Stimulated activated CD4-positive, alpha-beta T cell treated with anti-CD3 and anti-CD28 coated beads, Interleukin-1b, Interleukin-23, amount 100 ng/mL, for 4 hours (primary cell): ENCODE measurements around the gene STRA8.

Experiments
- DNase-seq, 2 donors: peaks; one replicate each; pipeline ENCODE4 v3.0.0-alpha.2; 2020; ENCODE audit warnings: low read depth in 2 of 2

STRA8 gene, protein sequence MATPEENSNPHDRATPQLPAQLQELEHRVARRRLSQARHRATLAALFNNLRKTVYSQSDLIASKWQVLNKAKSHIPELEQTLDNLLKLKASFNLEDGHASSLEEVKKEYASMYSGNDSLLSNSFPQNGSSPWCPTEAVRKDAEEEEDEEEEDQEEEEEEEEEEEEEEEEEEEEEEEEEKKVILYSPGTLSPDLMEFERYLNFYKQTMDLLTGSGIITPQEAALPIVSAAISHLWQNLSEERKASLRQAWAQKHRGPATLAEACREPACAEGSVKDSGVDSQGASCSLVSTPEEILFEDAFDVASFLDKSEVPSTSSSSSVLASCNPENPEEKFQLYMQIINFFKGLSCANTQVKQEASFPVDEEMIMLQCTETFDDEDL

DNA sequence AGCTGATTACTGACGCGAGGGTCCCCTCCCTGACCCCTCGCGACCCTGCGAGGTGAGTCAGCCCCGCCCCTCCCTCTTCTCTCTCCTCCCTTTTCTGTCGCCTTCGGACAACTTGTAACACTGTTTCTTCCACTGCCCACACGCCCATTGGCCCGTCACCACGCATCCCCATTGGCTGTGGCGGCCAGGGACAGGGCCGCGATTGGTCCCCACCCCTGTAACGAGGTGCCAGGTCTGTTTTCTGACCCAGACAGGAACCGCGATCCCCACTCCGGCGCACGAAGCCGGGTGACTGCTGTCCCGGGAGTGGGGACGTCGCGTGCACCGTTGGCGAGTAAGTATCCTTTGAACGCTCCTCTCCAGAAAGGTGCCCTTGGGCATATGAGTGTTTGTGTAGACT, at the start of gene STRA8:
Gene STRA8, plus strand, starts transcription at position 269 of the 400 bp plus-strand sequence. CDS start 6,687 bp downstream, outside the sequence.
- DNase-seq: no peak

DNA sequence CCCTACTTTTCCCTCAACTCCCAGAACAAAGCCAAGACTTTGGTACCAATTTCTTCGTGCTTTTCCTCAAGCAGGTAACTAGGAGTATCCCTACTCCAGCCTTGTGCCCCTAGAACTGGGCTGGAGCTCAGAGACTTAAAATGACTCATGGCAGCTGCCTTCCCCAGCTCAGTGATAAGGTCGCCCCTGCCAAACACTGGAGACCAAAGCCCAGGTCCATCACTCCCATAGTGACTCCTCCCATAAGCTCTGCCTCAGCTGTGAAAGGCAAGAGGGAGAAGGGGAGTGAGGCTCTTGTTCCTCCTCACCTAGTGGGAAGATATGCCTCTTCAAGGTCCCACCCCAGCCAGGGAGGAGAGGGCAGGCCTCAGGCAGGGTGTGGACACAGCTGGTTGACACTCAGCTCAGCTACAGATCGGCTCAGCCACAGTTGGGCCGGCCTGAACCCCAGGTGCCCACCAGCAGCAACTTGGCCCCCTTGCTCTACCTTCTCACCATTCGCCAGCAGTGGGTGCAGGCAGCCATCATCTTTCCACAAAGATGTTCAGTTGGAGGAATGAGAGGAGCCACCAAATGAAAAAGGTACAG, 49.3 kb upstream of the STRA8 start:
- DNase-seq: no peak

DNA sequence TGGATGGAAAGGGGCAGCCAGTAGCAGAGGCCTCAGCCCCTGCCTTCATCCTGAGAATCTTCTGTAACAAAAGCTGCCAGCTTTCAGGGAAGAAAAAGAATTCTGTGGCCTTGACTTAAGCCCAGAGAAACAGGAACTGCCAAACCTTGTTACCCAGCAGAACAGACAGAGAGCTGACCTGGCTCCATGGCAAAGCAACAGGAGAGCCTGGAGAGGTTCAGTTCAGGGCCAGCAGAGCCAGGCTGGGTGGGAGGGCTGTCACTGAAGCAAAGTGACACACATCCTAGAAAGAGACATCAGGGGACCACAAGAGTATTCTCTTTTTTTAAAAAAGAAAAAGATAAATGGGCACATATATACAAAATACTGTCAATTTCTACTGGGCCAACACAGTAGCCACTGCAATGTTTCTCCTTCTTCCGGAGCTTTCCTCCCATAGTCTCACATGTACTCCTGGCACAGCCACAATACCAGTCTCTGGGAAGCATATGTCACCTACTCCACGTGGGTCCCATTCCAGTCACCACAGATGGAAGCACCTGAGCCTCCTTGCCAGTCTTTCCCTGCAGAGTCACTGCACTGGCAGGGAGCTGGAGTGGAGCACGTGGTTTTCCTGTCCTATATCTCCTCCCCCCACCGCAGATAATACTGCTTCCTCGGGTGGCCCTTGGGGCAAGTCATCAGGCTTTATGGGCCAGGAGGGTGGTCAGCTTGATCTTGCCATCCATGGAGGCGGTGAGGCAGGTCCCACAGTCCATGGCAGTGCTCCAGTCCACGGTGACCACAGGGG, 48.0 kb upstream of the STRA8 start:
- no peak for DNase-seq

DNA sequence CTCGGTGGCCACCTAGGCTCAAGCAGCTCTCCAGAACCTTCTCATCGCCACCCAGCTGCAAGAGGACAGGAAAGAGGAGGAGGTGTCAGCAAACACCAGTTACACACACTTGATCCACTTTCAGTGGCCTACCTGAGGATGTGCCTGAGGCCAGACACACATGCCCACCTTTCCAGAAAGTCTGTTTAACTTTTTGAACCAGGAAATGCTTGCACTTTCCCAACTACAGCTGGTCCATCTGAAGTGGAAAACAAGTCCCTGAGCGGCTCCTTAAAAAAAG, 47.4 kb upstream of the STRA8 start:
- DNase-seq: no peak

DNA sequence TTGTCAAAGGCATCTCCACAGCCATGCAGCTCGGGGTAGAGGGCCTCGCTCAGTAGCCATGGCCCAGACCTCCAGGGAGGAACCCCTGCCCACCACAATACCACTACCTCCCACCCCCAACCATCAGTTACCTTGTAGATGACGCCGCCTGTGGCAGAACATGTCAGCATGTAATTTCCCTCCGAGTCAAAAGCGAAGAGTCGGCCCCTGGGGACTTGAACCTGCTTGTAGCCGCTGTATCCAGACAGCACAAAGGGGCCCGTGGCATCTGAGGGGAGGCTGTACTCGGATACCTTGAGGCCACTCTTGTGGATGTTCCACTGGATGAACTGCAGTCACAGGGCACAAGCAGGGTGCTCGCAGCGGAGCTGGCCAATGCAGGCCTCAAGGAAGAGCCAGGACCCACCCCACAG, 46.8 kb upstream of the STRA8 start:
- DNase-seq: no peak

DNA sequence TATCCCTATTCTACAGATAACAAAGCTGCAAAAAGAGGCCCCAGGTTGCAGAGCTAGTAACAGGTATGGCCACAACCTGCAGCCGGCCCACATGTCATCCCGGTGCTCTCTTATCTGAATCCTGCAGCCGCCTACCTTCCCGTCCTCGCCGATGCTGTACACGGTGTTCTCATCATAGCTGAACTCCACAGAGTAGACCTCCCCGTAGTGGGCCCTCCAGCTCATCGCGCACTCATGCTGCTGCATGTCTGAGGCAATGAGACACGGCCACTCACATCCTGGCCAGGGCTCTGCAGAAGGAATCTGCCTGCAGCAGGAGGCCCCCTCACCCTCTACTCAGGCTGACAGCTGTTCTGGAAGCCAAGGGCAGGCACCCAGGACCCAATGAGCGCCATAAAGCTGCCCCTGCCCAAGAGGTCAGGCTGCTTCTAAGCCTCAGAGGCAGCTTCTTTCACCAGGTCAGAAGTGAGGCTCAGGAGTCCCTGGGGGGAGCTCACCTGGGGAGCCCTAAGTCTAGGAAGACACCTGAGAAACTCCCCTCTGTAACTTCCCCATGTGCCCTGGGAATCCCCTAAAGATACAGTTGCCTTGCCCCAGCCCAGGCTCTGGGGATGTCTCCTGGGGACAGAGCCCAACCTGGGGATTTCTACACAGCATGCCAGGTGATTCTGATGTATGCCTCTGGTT, 45.2 kb upstream of the STRA8 start:
- no peak for DNase-seq

DNA sequence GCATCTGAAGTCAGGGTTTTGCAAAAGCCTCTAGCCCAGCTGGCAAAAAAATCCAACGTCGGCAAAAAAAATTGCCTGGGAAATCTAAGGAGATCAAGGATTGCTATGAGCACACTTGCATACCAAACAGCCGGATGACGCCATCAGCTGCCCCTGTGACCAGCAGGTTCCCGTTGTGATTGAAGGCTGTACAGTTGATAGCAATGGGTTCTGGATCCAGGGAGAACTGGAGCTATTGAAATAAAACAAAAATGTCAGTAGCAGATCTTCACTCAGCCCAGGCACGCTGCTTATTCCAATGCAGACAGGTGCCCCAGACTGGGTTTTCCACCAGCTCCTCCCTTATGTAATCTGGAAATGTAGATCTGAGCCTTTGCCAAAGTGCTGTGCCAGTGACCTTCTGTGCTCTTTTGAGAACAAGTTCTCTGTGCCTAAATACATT, 44.4 kb upstream of the STRA8 start:
- DNase-seq: no peak

DNA sequence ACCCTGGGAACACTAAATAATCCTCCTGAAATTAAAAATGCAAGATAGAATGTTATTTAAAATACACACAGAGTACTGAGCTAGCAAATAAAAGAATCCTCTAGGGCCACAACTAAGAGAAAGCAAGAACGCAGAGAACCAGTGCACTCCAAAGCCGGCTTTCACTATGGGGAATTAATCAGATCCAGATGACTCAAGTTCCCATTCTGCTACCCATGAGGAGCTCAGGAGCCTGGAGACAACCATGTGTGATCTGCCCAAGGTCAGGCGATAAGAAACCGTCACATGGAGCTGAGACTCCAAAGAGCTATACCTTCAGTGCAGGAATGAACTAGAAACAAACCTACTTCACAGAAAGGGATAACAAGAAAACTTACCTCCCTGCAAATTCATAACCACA, 43.7 kb upstream of the STRA8 start:
- no peak for DNase-seq

DNA sequence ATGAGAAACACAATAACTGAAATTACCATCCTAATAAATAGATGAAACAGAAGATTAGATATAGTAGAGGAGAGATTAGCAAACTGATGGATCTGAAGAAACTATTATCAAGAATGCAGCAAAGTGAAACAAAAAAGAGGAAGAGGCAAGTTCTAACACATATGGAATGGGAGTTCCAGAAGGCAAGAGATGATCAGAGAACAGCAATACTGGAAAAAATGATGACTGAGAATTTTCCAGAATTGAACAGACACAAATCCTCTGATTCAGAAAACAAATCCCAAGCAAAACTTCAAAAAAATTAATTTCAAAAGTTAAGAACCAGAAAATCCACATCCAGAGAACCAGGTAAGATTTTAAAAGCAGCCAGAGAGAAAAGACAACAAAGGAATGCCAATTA, 42.9 kb upstream of the STRA8 start:
- DNase-seq: no peak

DNA sequence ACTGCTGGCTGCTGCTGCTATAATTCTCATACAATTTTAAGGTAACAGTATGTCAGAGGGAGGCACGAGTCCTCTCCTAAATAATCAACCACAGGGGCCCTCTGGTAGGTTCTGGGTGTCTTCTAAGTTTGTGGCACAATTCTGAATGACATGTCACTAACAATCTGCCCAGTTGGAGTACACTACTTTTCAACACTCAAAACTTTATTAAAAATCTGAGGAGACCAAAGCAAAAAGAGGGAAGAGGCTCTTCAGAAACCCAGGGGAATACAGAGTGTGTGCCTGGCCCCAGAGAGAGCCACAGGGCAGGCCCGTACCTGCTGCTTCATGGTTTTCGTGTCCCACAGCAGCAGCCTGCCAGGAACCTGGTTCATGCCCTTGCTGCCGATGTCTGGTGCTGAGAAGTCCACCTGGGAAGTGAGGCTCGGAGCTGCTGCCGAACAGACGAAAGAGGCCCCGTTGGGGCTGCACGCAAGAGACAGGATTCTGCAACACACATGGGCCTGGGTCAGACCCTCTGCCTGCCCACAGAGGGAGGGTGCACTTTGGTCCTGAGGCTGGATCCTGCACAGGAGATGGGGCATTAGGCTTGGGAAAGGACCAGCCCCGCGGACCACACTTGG, 40.6 kb upstream of the STRA8 start:
- DNase-seq: no peak

DNA sequence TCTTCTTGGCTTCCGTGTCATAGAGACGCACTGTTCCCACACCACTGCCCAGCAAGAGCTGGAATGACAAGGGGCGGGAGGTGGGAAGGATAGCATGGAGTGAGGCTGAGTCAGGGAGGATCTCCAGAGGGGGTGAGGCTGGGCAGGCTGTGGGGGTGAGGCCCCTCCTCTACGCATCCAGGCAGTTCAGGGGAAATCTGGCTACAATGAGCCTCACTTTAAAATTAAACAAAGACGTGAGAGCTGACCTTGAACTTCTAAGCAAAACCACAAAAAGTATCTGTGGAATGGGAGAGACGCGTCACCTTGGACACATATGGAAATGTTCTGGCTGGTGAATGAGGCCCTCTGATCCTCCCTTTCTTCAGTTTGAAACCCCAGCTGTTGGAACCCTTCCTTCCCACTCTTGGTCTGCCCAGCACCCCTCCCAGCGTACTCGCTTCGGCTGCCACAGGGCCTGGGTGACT, 40.0 kb upstream of the STRA8 start:
- DNase-seq: no peak

DNA sequence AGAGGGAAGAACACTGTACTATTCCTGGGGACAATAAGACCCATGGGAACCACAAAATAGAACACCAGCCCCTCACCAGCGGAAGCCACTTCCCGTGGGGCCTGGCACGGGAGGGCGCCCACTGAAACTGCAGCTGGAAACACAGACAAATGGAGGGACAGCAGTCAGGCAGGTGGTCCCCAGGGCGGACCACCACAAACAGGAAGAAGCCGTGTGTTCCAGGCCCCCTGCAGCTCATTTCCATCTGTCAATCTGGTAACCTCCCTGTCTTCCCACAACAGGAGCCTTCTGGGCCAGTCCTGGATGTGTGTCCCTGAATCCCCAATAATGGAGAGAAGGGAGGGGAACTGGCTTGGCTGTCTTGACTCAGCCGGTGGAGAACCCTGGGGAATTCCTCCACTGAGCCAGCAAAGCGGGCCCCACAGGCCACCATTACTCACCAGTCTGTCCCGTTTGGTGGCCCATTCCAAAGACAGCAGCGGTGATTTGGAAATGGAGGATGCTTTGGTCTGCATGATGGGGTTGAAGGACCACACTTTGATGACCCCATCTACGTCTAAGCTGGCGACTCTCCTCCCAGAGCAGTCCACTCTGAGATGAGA, 39.0 kb upstream of the STRA8 start:
- DNase-seq: no peak

DNA sequence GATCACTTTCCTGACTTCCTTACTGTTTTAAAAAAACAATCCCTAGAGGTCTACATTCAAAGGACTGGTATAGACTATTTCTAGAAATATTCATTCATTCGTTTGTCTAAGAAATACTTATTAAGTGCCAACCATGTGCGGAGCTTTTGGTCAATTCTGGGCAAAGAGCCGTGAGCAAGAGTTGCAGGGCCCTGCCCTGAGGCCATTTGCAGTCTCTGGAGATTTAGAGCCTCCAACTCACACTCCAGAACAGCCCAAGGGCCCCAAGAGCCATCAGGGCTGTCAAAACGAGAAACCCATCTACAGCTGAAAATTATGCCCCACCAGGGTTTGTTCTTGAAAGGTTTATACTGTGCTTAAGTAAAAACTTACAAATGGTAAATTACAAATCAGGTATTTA, 38.5 kb upstream of the STRA8 start:
- no peak for DNase-seq

DNA sequence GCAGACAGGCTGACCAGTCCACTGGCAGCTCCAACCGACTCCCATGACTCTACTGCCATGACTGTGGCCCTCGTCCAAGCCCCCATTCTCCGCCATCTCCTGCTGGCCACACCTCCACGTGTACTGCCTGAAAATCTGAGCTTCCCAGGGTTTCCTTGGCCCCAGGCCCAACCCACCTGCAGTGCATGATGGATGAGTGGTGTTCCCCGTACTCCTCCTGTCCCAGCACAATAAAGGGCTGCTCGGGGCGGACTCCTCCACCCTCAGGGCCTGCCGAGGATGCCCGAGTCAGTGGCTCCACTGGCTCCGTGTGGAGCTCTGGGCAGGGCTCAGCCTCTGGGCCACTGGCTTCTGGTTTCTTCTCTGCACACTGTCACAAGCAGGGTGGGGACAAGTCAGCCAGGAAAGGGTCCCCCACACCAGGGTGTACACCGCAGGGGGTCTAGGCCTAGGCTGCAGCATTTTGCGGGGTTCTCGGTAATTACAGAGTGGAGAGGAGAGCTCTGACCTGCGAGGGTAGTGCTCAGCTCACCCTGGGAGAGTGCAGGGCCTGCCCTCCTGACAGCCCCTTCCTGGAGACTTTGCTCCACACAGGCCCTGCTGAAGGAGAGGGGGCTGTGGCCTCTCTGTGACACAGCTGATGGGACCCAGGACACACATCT, 37.5 kb upstream of the STRA8 start:
- no peak for DNase-seq

DNA sequence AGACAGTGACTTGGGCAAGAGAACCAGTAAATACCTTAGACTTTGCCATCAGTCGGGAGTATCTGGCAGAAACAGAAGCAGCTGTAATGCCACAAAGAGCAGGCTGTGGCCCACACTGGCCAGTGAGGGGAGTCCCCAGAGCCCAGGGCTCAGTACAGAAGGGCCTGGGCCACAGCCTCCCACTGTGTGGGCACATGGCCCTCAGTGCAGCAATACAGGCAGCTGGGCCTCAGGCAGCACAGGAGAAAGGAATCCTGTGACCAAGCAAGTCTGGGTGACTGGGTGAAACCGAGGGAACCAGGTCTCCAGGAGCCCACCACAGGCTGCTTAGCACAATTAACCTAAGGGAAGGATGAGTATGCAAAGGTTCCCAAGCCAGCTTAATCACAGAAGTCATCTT, 36.3 kb upstream of the STRA8 start:
- DNase-seq: no peak

DNA sequence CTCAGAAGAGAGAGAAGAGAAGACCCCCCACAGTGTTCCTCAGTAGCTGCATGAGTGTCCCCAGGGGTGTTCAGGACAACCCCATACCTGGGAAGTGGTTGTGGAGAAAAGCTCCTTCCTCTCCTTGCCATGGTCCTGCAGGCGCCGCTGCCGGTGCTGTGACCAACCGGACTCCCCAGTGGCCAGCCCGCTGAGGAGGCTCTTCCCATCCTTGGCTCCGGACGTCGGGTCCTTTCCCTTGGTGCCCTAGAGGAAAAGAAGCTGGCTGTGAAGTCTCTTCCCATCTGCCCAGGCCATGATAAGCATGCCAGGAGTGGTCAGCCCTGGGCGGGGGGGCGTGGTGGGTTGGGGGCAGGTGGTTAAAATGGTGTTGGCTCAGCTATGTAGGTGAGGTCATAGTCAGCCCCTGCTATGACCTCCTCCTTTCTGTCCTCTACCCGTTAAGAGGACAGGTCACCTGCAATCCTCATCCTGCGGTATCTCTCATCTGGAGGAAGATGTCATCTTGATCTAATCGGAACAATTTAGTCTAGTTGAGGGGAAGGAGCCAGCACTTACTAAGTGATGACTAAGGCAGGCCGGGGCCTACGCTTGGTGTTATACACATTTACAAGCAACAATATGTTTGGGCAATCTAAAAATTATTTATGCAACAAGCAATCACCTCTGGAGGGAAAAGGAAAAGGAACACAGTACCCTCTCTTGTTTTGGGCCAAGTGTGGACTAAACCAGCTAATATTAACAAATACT, 35.6 kb upstream of the STRA8 start:
- DNase-seq: no peak

DNA sequence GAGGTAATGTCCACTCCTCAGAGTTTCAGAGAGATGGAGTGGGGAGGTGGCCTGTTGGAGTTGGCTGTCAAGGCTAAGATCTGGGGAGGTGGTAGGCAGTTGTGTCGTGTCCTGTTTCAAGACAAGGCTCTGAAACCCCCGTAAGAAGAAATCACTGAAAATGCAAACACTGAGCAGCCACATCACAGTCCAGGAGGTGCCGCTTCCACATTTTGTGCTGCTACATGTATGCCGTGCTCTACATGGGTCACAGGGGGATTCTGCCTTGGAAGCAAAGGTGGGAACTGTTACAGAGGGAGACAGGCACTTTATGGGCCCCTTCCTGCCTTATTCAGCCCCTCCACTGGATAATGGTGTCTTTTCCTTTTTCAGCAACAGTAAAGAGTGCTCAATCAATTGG, 34.2 kb upstream of the STRA8 start:
- no peak for DNase-seq

DNA sequence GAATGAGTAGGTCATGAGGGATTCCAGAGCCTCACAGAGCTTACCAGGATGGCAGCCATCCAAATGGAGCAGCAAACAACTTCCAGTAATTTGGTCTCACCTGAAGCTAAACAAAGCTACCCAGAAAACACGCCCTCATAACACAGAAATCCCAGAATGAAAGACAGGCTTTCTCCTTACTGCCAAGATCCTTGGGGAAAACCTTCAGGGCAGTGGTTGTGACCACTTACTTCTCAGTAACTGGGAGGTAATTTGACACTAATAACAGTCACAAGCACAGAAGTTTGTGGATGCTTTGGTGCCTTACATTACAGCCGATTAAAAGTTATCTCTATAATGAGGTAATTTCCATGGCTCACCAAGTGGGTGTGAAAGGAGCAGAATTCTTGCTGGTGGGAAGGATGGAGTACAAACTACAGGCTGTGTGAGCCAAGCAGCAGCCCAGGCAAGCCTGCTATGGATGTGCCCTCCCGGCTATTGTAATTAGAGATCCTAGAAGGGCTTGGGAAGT, 32.8 kb upstream of the STRA8 start:
- DNase-seq: no peak

DNA sequence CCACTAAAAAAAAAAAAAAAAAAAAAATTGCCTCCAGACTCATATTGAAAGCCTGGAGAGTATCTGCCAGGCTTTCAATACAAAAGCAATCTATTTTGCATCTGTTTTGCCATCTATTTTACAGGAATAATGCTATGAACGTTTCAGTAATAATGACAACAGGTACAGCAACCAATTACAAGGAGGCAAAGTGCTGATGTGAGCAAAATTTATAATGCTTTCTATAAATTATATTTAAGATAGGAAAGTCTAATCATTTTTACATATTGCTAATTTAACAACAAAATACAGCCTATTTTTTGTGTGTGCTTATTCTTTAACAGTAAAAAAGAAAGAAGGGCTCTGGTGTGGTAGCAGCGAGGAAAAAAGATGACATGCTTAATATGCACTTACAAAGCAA, 32.3 kb upstream of the STRA8 start:
- DNase-seq: no peak

DNA sequence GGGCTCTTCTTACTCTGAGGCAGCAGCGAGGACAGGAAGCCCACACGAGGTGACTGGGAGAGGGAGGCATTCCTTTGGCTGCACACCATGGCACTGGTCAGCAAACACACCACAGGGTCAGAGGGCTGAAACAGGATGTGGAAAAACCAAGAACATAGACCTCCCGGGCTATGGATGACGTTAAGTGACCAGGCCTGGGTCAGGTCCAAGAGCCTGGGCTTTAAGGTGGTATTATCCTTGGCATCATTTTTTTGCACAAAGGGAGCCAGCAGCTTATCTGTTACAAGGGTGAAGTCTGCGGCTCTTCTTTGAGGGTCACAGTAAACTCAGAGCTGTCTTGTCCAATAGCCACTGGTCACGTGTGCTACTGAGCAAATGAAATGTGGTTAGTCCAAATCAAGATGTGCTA, 29.3 kb upstream of the STRA8 start:
- DNase-seq: no peak
